GM18909 (cell line): ENCODE data around the gene LCE2B.
"Not testable (repeated sequence)": the region's sequence is repeated elsewhere in the genome, so short reads cannot be mapped to it uniquely, and the experiment has no call there.

Experiments used
- ATAC-seq: cut with Tn5 transposase; IDR thresholded peaks from one replicate; pipeline ENCODE4 v1.9.1; 2021; ENCODE audit warnings: mild to moderate bottlenecking; ENCODE audit not compliant: unreplicated experiment, poor library complexity

The LCE2B gene

GRCh38 chr1:152685823-152686222, at the start of gene LCE2B:
Gene LCE2B, plus strand, starts transcription at chr1:152686123. Its CDS starts 721 bp downstream, at chr1:152686844.
- not testable (repeated sequence) for ATAC-seq

GRCh38 chr1:152640351-152640750, 45.6 kb upstream of the LCE2B start:
- ATAC-seq, result no peak

- no peak for ATAC-seq
Measured at GRCh38 chr1:152643945-152644344, 42.0 kb upstream of the LCE2B start.

- no peak for ATAC-seq
Measured at GRCh38 chr1:152645146-152645545, 40.8 kb upstream of the LCE2B start.

GRCh38 chr1:152646656-152647055, 39.3 kb upstream of the LCE2B start:
- ATAC-seq, result no peak

GRCh38 chr1:152654110-152654509, 31.8 kb upstream of the LCE2B start:
- no peak for ATAC-seq

GRCh38 chr1:152656459-152656858, 29.5 kb upstream of the LCE2B start:
- ATAC-seq, result no peak

- no peak for ATAC-seq
Measured at GRCh38 chr1:152657677-152658076, 28.2 kb upstream of the LCE2B start.

GRCh38 chr1:152658649-152659048, 27.3 kb upstream of the LCE2B start:
- ATAC-seq, result no peak

- no peak for ATAC-seq
Measured at GRCh38 chr1:152663098-152663497, 22.8 kb upstream of the LCE2B start, which contains the start of gene LCE2D. Gene LCE2D, plus strand, starts transcription at chr1:152663380. Its CDS starts 726 bp downstream, at chr1:152664106.

GRCh38 chr1:152666171-152666570, 19.8 kb upstream of the LCE2B start:
- ATAC-seq, result not testable (repeated sequence)

GRCh38 chr1:152667648-152668047, 18.3 kb upstream of the LCE2B start:
- ATAC-seq, result no peak

GRCh38 chr1:152673016-152673415, 12.9 kb upstream of the LCE2B start:
- ATAC-seq, result no peak

- not testable (repeated sequence) for ATAC-seq
Measured at GRCh38 chr1:152674983-152675382, 10.9 kb upstream of the LCE2B start, which contains the start of gene LCE2C. Gene LCE2C, plus strand, starts transcription at chr1:152675279. Its CDS starts 737 bp downstream, at chr1:152676016.

- no peak for ATAC-seq
Measured at GRCh38 chr1:152679459-152679858, 6.5 kb upstream of the LCE2B start.

- ATAC-seq, result no peak
Measured at GRCh38 chr1:152681616-152682015, 4.3 kb upstream of the LCE2B start.

- ATAC-seq, result no peak
Measured at GRCh38 chr1:152683846-152684245, 2.1 kb upstream of the LCE2B start.

- no peak for ATAC-seq
Measured at GRCh38 chr1:152697701-152698600, 12.0 kb downstream of the LCE2B start, which contains the start of gene LCE2A. Gene LCE2A, plus strand, starts transcription at chr1:152698345. Its CDS starts 557 bp downstream, at chr1:152698902.

- no peak for ATAC-seq
Measured at GRCh38 chr1:152699746-152700145, 13.8 kb downstream of the LCE2B start.

GRCh38 chr1:152707860-152708259, 21.9 kb downstream of the LCE2B start, which contains the start of gene LCE4A:
Gene LCE4A, plus strand, starts transcription at chr1:152708160. Its CDS starts 916 bp downstream, at chr1:152709076.
- no peak for ATAC-seq

- ATAC-seq, result no peak
Measured at GRCh38 chr1:152718238-152718637, 32.3 kb downstream of the LCE2B start.
